Caco-2 (cell line): ENCODE data around the gene COL3A1. TPM values are rescaled to one million over a fixed set of nuclear protein-coding genes. Genes with fewer than 3 reads are reported as not detected.

ENCODE experiments used
- BruUV-seq: library from RNA; stranded (reverse); fragments of 400-500 nt; replicated peaks from 2 replicates; lab custom pipeline; 2021; lab: Mats Ljungman, UMichigan
- CTCF ChIA-PET: fragments of 300-600 bp; sonication (Branson Sonifier 250); formaldehyde crosslinking; loops from one replicate; lab custom pipeline; 2022; ENCODE audit warnings: antibody characterized with exemption; lab: Charles Lee
- POLR2A ChIA-PET: fragments of 300-600 bp; sonication (Branson Sonifier 250); formaldehyde crosslinking; loops from one replicate; lab custom pipeline; 2022; ENCODE audit warnings: antibody characterized with exemption; lab: Charles Lee
- DNase-seq, 2 experiments: peaks; one replicate each; pipeline versions ENCODE4 v3.0.0 to v3.0.0-alpha.2; 2020 to 2022
- H3K27me3 ChIP-seq: replicated peaks from 2 replicates; pipeline ENCODE4 v1.6.0; 2011; ENCODE audit warnings: low read length; ENCODE audit not compliant: control insufficient read depth, insufficient read depth
- H3K36me3 ChIP-seq: 2 replicates; pipeline ENCODE4 v1.5.1; 2011; ENCODE audit warnings: low read length; ENCODE audit not compliant: control insufficient read depth, insufficient read depth
- H3K4me1 ChIP-seq: fragments of 250-450 bp; sonication (Bioruptor Pico); 2 replicates; pipeline ENCODE4 v1.5.1; 2020; ENCODE audit warnings: mild to moderate bottlenecking
- H3K4me3 ChIP-seq: 2 replicates; pipeline ENCODE4 v1.5.1; 2011; ENCODE audit warnings: low read depth, mild to moderate bottlenecking, control low read depth, low read length
- H3K9me3 ChIP-seq: fragments of 250-450 bp; sonication (Bioruptor Pico); 2 replicates; pipeline ENCODE4 v1.5.1; 2020; ENCODE audit warnings: mild to moderate bottlenecking, moderate library complexity
- H3K27ac Mint-ChIP-seq: one replicate; pipeline ENCODE4 v1.8.0; 2022; ENCODE audit warnings: mixed read lengths; ENCODE audit not compliant: unreplicated experiment
- H3K27me3 Mint-ChIP-seq: one replicate; pipeline ENCODE4 v1.8.0; 2022; ENCODE audit warnings: mixed read lengths; ENCODE audit not compliant: insufficient read depth, unreplicated experiment
- H3K36me3 Mint-ChIP-seq: one replicate; pipeline ENCODE4 v1.8.0; 2022; ENCODE audit warnings: mild to moderate bottlenecking, mixed read lengths; ENCODE audit not compliant: insufficient read depth, unreplicated experiment
- H3K4me1 Mint-ChIP-seq: one replicate; pipeline ENCODE4 v1.8.0; 2022; ENCODE audit warnings: low read depth, mixed read lengths; ENCODE audit not compliant: unreplicated experiment
- H3K4me3 Mint-ChIP-seq: one replicate; pipeline ENCODE4 v1.8.0; 2022; ENCODE audit warnings: mild to moderate bottlenecking, moderate library complexity, mixed read lengths; ENCODE audit not compliant: unreplicated experiment
- H3K9me3 Mint-ChIP-seq: one replicate; pipeline ENCODE4 v1.8.0; 2022; ENCODE audit warnings: mixed read lengths; ENCODE audit not compliant: unreplicated experiment
- CTCF ChIP-seq, 2 experiments: fragments of 200-600 bp in 1 of 2; IDR thresholded peaks; 1 replicate in 1 of 2; 2 replicates in 1 of 2; pipeline versions ENCODE4 v1.5.1 to v1.8.0; 2011 to 2022; ENCODE audit warnings: antibody characterized with exemption in 1 of 2, control low read depth in 1 of 2, inconsistent platforms in 1 of 2, low read depth in 1 of 2, low read length in 1 of 2, mild to moderate bottlenecking in 1 of 2, moderate library complexity in 1 of 2; ENCODE audit not compliant: insufficient read depth in 1 of 2, severe bottlenecking in 1 of 2, unreplicated experiment in 1 of 2
- intact Hi-C: fragments of 100-400 bp; cut with micrococcal nuclease; formaldehyde crosslinking; loops from one replicate; pipeline ENCODE4 v1.10.0; 2022; ENCODE audit not compliant: unreplicated experiment
- total RNA-seq: library from RNA; stranded (reverse); gene quantifications from 2 replicates; pipeline ENCODE4 v1.2.3, GENCODE V29; 2022

The COL3A1 gene
- total RNA-seq, 1 experiment from 2014 or later = 25.4 TPM

DNA sequence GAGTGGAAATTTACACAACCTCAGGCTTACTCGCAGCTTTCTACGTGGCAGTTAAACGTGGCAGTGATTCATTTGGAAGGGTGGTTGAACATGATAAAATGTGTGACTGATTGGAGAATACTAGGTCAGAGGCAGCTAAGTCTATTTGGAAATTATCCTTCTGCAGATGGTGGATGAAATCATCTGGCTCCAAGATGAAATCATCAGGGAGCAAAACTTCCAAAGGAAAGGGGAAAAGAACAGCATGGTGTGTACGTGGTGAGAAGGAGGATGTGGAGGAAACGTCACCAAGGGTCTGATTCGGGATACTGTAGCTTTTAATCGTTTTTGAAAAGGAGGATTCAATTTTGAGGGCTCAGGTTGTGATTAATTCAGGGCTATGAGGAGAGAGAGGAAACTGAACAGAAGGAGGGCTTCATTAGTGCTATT, 47.9 kb downstream of the COL3A1 start:
- Mint-ChIP-seq H3K27me3 (no peaks in the 10 kb centered on the region), H3K9me3 (no peaks in the 10 kb centered on the region), H3K4me3 (no peak overlapping the region), H3K4me1 (no peaks in the 10 kb centered on the region), H3K27ac (no peak overlapping the region), H3K36me3 (peaks cover 17% of the 10 kb centered on the region)
- DNase-seq = no peak
- intact Hi-C loops = loop anchor here (10.0 kb wide), 1 partner anchor 263 kb away; no protein-coding TSS in a partner anchor
- Histone ChIP-seq H3K27me3 (no peaks in the 10 kb centered on the region), H3K9me3 (no peaks in the 10 kb centered on the region), H3K4me3 (no peak overlapping the region), H3K36me3 (no peaks in the 10 kb centered on the region), H3K4me1 (no peaks in the 10 kb centered on the region)
- ChIA-PET POLR2A (no interaction called here), CTCF (interaction anchor here (0.7 kb wide), 1 partner anchor 8 kb away, joined by 5 read pairs; no protein-coding TSS in a partner anchor)
- no TSS peak for BruUV-seq
- no peak for TF ChIP-seq CTCF (IDR thresholded peaks at IDR 0.05; ENCODE audit: insufficient read depth in 1 of 2, low read depth in 1 of 2, low read length in 1 of 2, severe bottlenecking in 1 of 2, unreplicated experiment in 1 of 2)

GRCh38 chr2:189022492-189022891, 48.3 kb downstream of the COL3A1 start:
- H3K4me1 Mint-ChIP-seq = no peaks in the 10 kb centered on the region
- intact Hi-C loops = loop anchor here (10.0 kb wide), 1 partner anchor 262 kb away; no protein-coding TSS in a partner anchor
- no peak for TF ChIP-seq CTCF (IDR thresholded peaks at IDR 0.05; ENCODE audit: insufficient read depth in 1 of 2, low read depth in 1 of 2, low read length in 1 of 2, severe bottlenecking in 1 of 2, unreplicated experiment in 1 of 2)
- H3K36me3 ChIP-seq = no peaks in the 10 kb centered on the region
- no peak overlapping the region for H3K4me3 Mint-ChIP-seq
- no peaks in the 10 kb centered on the region for H3K9me3 ChIP-seq
- POLR2A ChIA-PET = no interaction called here
- peaks cover 17% of the 10 kb centered on the region for H3K36me3 Mint-ChIP-seq
- no peaks in the 10 kb centered on the region for H3K27me3 ChIP-seq
- no peaks in the 10 kb centered on the region for H3K4me1 ChIP-seq
- H3K27ac Mint-ChIP-seq = no peak overlapping the region
- H3K4me3 ChIP-seq = no peak overlapping the region
- CTCF ChIA-PET = interaction anchor here (0.7 kb wide), 1 partner anchor 8 kb away, joined by 5 read pairs; no protein-coding TSS in a partner anchor
- no peaks in the 10 kb centered on the region for H3K9me3 Mint-ChIP-seq
- DNase-seq = no peak
- H3K27me3 Mint-ChIP-seq = no peaks in the 10 kb centered on the region
- no TSS peak for BruUV-seq

DNA sequence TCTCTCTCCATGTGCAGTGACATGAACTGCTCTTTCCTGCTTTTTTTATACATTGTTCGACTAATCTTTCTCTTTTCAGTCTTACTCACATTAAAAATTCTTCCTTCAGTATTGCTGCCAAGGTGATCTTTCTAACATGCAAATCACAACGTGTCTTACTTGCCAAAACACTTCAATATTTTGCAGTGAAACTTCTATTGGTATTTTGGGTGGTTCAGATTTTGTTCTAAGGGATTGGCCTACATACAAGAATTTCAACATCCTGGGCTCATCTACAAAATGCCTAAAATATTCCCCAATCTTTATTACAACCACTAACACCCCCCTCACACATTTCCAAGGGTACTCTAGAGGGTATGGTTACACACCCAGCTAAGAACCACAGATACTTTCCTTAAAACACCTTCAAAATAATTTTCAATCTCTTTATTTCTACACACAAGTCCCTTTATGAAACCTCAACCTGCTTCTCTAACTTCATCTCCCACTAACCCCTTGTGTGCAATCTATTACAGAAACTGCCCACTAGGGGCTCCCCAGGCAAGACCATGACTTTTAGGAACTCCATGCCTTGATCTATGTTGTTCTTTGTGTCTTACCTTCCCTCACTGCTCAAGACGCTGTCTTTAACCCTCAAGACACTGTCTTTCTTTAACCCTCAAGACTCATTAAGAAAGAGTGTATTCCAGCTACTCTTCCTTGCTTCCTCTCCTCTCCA, 50.9 kb downstream of the COL3A1 start:
- intact Hi-C loops = loop anchor here (10.0 kb wide), 1 partner anchor 260 kb away; no protein-coding TSS in a partner anchor
- no peaks in the 10 kb centered on the region for H3K36me3 ChIP-seq
- no peaks in the 10 kb centered on the region for H3K27me3 ChIP-seq
- POLR2A ChIA-PET = no interaction called here
- Mint-ChIP-seq H3K27ac (no peak overlapping the region), H3K27me3 (no peaks in the 10 kb centered on the region), H3K36me3 (peaks cover 17% of the 10 kb centered on the region), H3K4me3 (no peak overlapping the region), H3K4me1 (no peaks in the 10 kb centered on the region), H3K9me3 (no peaks in the 10 kb centered on the region)
- no peak overlapping the region for H3K4me3 ChIP-seq
- no peaks in the 10 kb centered on the region for H3K9me3 ChIP-seq
- peak; percentile 71 to 73 for TF ChIP-seq CTCF (IDR thresholded peaks at IDR 0.05; ENCODE audit: insufficient read depth in 1 of 2, low read depth in 1 of 2, low read length in 1 of 2, severe bottlenecking in 1 of 2, unreplicated experiment in 1 of 2)
- CTCF ChIA-PET = no interaction called here
- peak in 1 of 2 experiments; percentile 26 for DNase-seq
- no peaks in the 10 kb centered on the region for H3K4me1 ChIP-seq
- BruUV-seq = no TSS peak
